SJSA1 (cell line): ENCODE measurements around the gene MED17. TPM values are rescaled to one million over a fixed set of nuclear protein-coding genes. Genes with fewer than 3 reads are reported as not detected.
"Not testable (repeated sequence)": the region's sequence is repeated elsewhere in the genome, so short reads cannot be mapped to it uniquely, and the experiment has no call there.

Source experiments
- DNase-seq, 2 experiments: peaks; one replicate each; pipeline ENCODE4 v3.0.0-alpha.2; 2015 to 2020; ENCODE audit warnings: low spot score in 2 of 2, low read depth in 1 of 2
- H3K27ac ChIP-seq: fragments of 250-450 bp; sonication (Bioruptor Pico); 2 replicates; pipeline ENCODE4 v1.5.1; 2020; ENCODE audit warnings: mild to moderate bottlenecking, moderate library complexity
- H3K27me3 ChIP-seq: fragments of 250-450 bp; sonication (Bioruptor Pico); replicated peaks from 2 replicates; pipeline ENCODE4 v1.5.1; 2020; ENCODE audit warnings: mild to moderate bottlenecking, moderate library complexity
- H3K36me3 ChIP-seq: fragments of 250-450 bp; sonication (Bioruptor Pico); 2 replicates; pipeline ENCODE4 v1.5.1; 2020; ENCODE audit warnings: mild to moderate bottlenecking
- H3K4me1 ChIP-seq: fragments of 250-450 bp; sonication (Bioruptor Pico); replicated peaks from 2 replicates; pipeline ENCODE4 v1.6.1; 2021; ENCODE audit warnings: mild to moderate bottlenecking
- H3K4me3 ChIP-seq: fragments of 250-450 bp; sonication (Bioruptor Pico); 2 replicates; pipeline ENCODE4 v1.5.1; 2020; ENCODE audit warnings: mild to moderate bottlenecking
- H3K9me3 ChIP-seq: fragments of 250-450 bp; sonication (Bioruptor Pico); replicated peaks from 2 replicates; pipeline ENCODE4 v1.5.1; 2020; ENCODE audit warnings: mild to moderate bottlenecking
- total RNA-seq: library from RNA; depleted of rRNA; stranded (reverse); fragments of >200 nt; shearing (Covaris generic); gene quantifications from 2 replicates; pipeline ENCODE4 v1.2.3, GENCODE V29; 2014

MED17 gene
- total RNA-seq, 1 experiment from 2014 or later = 18.2 TPM

GRCh38 chr11:93772123-93772522, 12.0 kb upstream of the MED17 start:
- no peaks in the 10 kb centered on the region for H3K4me1 ChIP-seq
- H3K4me3 ChIP-seq = no peak overlapping the region
- no peaks in the 10 kb centered on the region for H3K27me3 ChIP-seq
- H3K36me3 ChIP-seq = no peaks in the 10 kb centered on the region
- DNase-seq = no peak
- no peaks in the 10 kb centered on the region for H3K9me3 ChIP-seq
- no peak overlapping the region for H3K27ac ChIP-seq

GRCh38 chr11:93773045-93773477, 11.0 kb upstream of the MED17 start:
- H3K27me3 ChIP-seq = no peaks in the 10 kb centered on the region
- no peak overlapping the region for H3K27ac ChIP-seq
- no peaks in the 10 kb centered on the region for H3K9me3 ChIP-seq
- no peaks in the 10 kb centered on the region for H3K36me3 ChIP-seq
- DNase-seq = no peak
- no peaks in the 10 kb centered on the region for H3K4me1 ChIP-seq
- no peak overlapping the region for H3K4me3 ChIP-seq

- Histone ChIP-seq H3K36me3 (no peaks in the 10 kb centered on the region), H3K4me1 (no peaks in the 10 kb centered on the region)
These were observed 10.4 kb upstream of the MED17 start for GRCh38 chr11:93773601-93774200.

GRCh38 chr11:93774560-93774959, 9.5 kb upstream of the MED17 start:
- not testable (repeated sequence) for DNase-seq, H3K4me1 ChIP-seq, H3K9me3 ChIP-seq, H3K27me3 ChIP-seq, H3K4me3 ChIP-seq, H3K27ac ChIP-seq, H3K36me3 ChIP-seq

More at GRCh38 chr11:93773601-93774200, 10.4 kb upstream of the MED17 start:
- no peaks in the 10 kb centered on the region for H3K9me3 ChIP-seq
- no peak overlapping the region for H3K27ac ChIP-seq
- no peaks in the 10 kb centered on the region for H3K27me3 ChIP-seq
- H3K4me3 ChIP-seq = no peak overlapping the region
- DNase-seq = no peak

- H3K36me3 ChIP-seq = no peaks in the 10 kb centered on the region
- peak in 1 of 2 experiments; percentile 1 for DNase-seq
- H3K27ac ChIP-seq = no peak overlapping the region
- H3K27me3 ChIP-seq = no peaks in the 10 kb centered on the region
- H3K9me3 ChIP-seq = no peaks in the 10 kb centered on the region
- H3K4me3 ChIP-seq = no peak overlapping the region
- no peaks in the 10 kb centered on the region for H3K4me1 ChIP-seq
These were observed 8.8 kb upstream of the MED17 start for GRCh38 chr11:93775289-93775688.

- peak overlapping the region; percentile 67 for H3K4me3 ChIP-seq
- peaks cover 9% of the 10 kb centered on the region for H3K36me3 ChIP-seq
- no peaks in the 10 kb centered on the region for H3K27me3 ChIP-seq
- H3K9me3 ChIP-seq = no peaks in the 10 kb centered on the region
- no peaks in the 10 kb centered on the region for H3K4me1 ChIP-seq
- no peak for DNase-seq
- no peak overlapping the region for H3K27ac ChIP-seq
These were observed 720 bp upstream of the MED17 start for GRCh38 chr11:93783362-93783761.

- H3K27me3 ChIP-seq = no peaks in the 10 kb centered on the region
- H3K36me3 ChIP-seq = peaks cover 11% of the 10 kb centered on the region
- H3K4me3 ChIP-seq = peak overlapping the region; percentile 67
- H3K4me1 ChIP-seq = no peaks in the 10 kb centered on the region
- no peaks in the 10 kb centered on the region for H3K9me3 ChIP-seq
- DNase-seq = peak in 1 of 2 experiments; percentile 37
- peak overlapping the region; percentile 77 for H3K27ac ChIP-seq
These were observed 327 bp upstream of the MED17 start for GRCh38 chr11:93783765-93784144.

GRCh38 chr11:93784935-93785360, 866 bp downstream of the MED17 start:
- Histone ChIP-seq H3K4me3 (peak overlapping the region; percentile 67), H3K27me3 (no peaks in the 10 kb centered on the region), H3K27ac (peak overlapping the region; percentile 77; the same call in 1 of the 2 replicates), H3K9me3 (no peaks in the 10 kb centered on the region), H3K36me3 (peaks cover 14% of the 10 kb centered on the region), H3K4me1 (no peaks in the 10 kb centered on the region)
- DNase-seq = no peak

GRCh38 chr11:93791493-93791892, 7.4 kb downstream of the MED17 start:
- Histone ChIP-seq H3K9me3 (no peaks in the 10 kb centered on the region), H3K4me3 (no peak overlapping the region), H3K27me3 (no peaks in the 10 kb centered on the region), H3K36me3 (peaks cover 54% of the 10 kb centered on the region), H3K4me1 (no peaks in the 10 kb centered on the region), H3K27ac (no peak overlapping the region)
- no peak for DNase-seq

- no peak for DNase-seq
- no peak overlapping the region for H3K27ac ChIP-seq
- H3K36me3 ChIP-seq = peaks cover 53% of the 10 kb centered on the region
- H3K27me3 ChIP-seq = no peaks in the 10 kb centered on the region
- no peaks in the 10 kb centered on the region for H3K9me3 ChIP-seq
- H3K4me1 ChIP-seq = no peaks in the 10 kb centered on the region
- no peak overlapping the region for H3K4me3 ChIP-seq
These were observed 12.6 kb downstream of the MED17 start for GRCh38 chr11:93796441-93797231.

- DNase-seq = no peak
- no peaks in the 10 kb centered on the region for H3K4me1 ChIP-seq
- H3K27me3 ChIP-seq = no peaks in the 10 kb centered on the region
- peaks cover 50% of the 10 kb centered on the region for H3K36me3 ChIP-seq
- no peaks in the 10 kb centered on the region for H3K9me3 ChIP-seq
- H3K27ac ChIP-seq = no peak overlapping the region
- no peak overlapping the region for H3K4me3 ChIP-seq
These were observed 17.3 kb downstream of the MED17 start for GRCh38 chr11:93801366-93801765.

- no peak overlapping the region for H3K27ac ChIP-seq
- no peak overlapping the region for H3K4me3 ChIP-seq
- H3K4me1 ChIP-seq = no peaks in the 10 kb centered on the region
- no peaks in the 10 kb centered on the region for H3K27me3 ChIP-seq
- peaks cover 45% of the 10 kb centered on the region for H3K36me3 ChIP-seq
- H3K9me3 ChIP-seq = no peaks in the 10 kb centered on the region
- no peak for DNase-seq
These were observed 20.8 kb downstream of the MED17 start for GRCh38 chr11:93804879-93805278.

- Histone ChIP-seq H3K36me3 (peaks cover 33% of the 10 kb centered on the region), H3K4me1 (no peaks in the 10 kb centered on the region), H3K4me3 (no peak overlapping the region), H3K9me3 (no peaks in the 10 kb centered on the region), H3K27ac (no peak overlapping the region), H3K27me3 (no peaks in the 10 kb centered on the region)
- no peak for DNase-seq
These were observed 23.9 kb downstream of the MED17 start for GRCh38 chr11:93807980-93808379.

GRCh38 chr11:93813974-93814373, 29.9 kb downstream of the MED17 start:
- H3K9me3 ChIP-seq = no peaks in the 10 kb centered on the region
- peaks cover 17% of the 10 kb centered on the region for H3K36me3 ChIP-seq
- no peak overlapping the region for H3K4me3 ChIP-seq

More at GRCh38 chr11:93813974-93814373, 29.9 kb downstream of the MED17 start:
- no peaks in the 10 kb centered on the region for H3K27me3 ChIP-seq
- no peaks in the 10 kb centered on the region for H3K4me1 ChIP-seq
- DNase-seq = no peak
- no peak overlapping the region for H3K27ac ChIP-seq
